ENCODE results near the gene CCDC179. TPM values are rescaled to one million over a fixed set of nuclear protein-coding genes. Genes with fewer than 3 reads are reported as not detected.

The CCDC179 gene
- not detected in 2 replicates for total RNA-seq

GRCh38 chr11:22860241-22860640, at the start of gene CCDC179:
Gene CCDC179, minus strand, starts transcription at chr11:22860474. Its CDS starts 53 bp downstream, at chr11:22860421.

GRCh38 chr11:22829231-22830081, 30.8 kb downstream of the CCDC179 start, which contains the start of gene SVIP:
Gene SVIP, minus strand, starts transcription at chr11:22829801. Its CDS starts 53 bp downstream, at chr11:22829748.

Other genes starting within 250 kb of the CCDC179 start
- gene FANCF, start 234.7 kb downstream of the CCDC179 start, total RNA-seq = 6.3 and 7.6 TPM in 2 replicates
- gene GAS2, start 193.9 kb downstream of the CCDC179 start, total RNA-seq = 0.57 and 0.66 TPM in 2 replicates
- gene SVIP, start 30.7 kb downstream of the CCDC179 start, total RNA-seq = under 0.01 and 1.1 TPM in 2 replicates

Measured in placental pericyte (primary cell).